OCI-LY3 (cell line): ENCODE measurements around the gene GRSF1.

Experiments used
- EZH2phosphoT487 ChIP-seq: fragments of 200-600 bp; shearing (Covaris generic); IDR thresholded peaks from 2 replicates; pipeline ENCODE4 v1.6.1; 2018; ENCODE audit warnings: antibody characterized with exemption, mixed run types, low read depth
- TF ChIP-seq, protein P1 (sequence below): fragments of 200-600, 300-600 bp; sonication (generic); IDR thresholded peaks from 2 replicates; pipeline ENCODE4 v1.5.1; 2014; ENCODE audit warnings: antibody characterized with exemption, low read length, low read depth

DNA sequence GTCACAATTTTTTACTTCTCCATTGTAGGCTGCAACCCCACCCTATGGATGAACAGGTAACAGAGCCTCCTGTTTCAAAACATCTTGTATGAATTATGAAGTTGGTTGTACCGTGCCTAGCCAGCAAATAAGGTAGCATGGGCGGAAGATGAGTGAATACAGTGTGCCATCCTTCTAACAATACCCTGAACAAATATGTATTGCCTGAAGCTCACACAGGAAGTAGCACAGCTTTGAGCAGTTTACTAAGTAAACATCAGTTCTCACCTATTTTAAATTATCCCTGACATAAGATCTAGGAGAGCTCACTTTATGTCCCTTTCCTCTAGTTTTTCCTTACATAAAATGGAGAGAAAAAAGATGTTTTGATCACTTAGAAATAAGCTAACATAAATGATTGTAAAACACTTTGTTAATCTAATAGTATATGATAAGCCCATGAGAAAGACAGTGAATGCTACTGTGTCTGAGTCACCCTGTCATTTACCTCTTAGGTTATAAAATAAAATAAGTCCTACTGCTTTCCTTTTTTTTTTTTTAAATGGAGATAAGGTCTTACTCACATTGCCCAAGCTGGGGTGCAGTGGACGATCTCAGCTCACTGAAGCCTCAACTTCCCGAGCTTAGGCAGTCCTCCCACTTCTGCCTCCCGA lies 36.6 kb downstream of the GRSF1 start:
- TF ChIP-seq, protein P1, sequence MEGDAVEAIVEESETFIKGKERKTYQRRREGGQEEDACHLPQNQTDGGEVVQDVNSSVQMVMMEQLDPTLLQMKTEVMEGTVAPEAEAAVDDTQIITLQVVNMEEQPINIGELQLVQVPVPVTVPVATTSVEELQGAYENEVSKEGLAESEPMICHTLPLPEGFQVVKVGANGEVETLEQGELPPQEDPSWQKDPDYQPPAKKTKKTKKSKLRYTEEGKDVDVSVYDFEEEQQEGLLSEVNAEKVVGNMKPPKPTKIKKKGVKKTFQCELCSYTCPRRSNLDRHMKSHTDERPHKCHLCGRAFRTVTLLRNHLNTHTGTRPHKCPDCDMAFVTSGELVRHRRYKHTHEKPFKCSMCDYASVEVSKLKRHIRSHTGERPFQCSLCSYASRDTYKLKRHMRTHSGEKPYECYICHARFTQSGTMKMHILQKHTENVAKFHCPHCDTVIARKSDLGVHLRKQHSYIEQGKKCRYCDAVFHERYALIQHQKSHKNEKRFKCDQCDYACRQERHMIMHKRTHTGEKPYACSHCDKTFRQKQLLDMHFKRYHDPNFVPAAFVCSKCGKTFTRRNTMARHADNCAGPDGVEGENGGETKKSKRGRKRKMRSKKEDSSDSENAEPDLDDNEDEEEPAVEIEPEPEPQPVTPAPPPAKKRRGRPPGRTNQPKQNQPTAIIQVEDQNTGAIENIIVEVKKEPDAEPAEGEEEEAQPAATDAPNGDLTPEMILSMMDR, result no peak
- TF ChIP-seq EZH2phosphoT487, result no peak
